Kidney (tissue), 14 donors: Measurements from ENCODE around the gene SPRYD4. TPM values are rescaled to one million over a fixed set of nuclear protein-coding genes. Genes with fewer than 3 reads are reported as not detected.

Experiments
- DNase-seq, 5 donors: peaks; one replicate each; pipeline ENCODE4 v3.0.0-alpha.2; 2013 to 2020
- FAIRE-seq: peaks from 2 replicates; lab custom pipeline; 2012; peaks lifted over from hg19 to GRCh38; lab: Jason Lieb, UNC
- H3K27ac ChIP-seq, 2 donors: one replicate each; pipeline ENCODE4 v1.7.0; 2013; ENCODE audit warnings: low read depth in 2 of 2, low read length in 2 of 2, inconsistent platforms in 1 of 2
- H3K27me3 ChIP-seq: one replicate; pipeline ENCODE4 v1.7.1; 2013; ENCODE audit warnings: low read length, inconsistent platforms; ENCODE audit not compliant: control insufficient read depth, insufficient read depth
- H3K36me3 ChIP-seq, 3 donors: one replicate each; pipeline versions ENCODE4 v1.7.0 to v1.7.1; 2013; ENCODE audit warnings: low read length in 3 of 3, control low read depth in 1 of 3, inconsistent platforms in 1 of 3; ENCODE audit not compliant: insufficient read depth in 3 of 3, control insufficient read depth in 2 of 3
- H3K4me1 ChIP-seq, 3 donors: one replicate each; pipeline versions ENCODE4 v1.7.0 to v1.7.1; 2013; ENCODE audit warnings: low read length in 3 of 3, inconsistent platforms in 1 of 3, low read depth in 1 of 3; ENCODE audit not compliant: control insufficient read depth in 2 of 3, insufficient read depth in 2 of 3
- H3K4me3 ChIP-seq, 3 donors: one replicate each; pipeline versions ENCODE4 v1.7.0 to v1.8.1; 2013; ENCODE audit warnings: low read length in 3 of 3, control low read depth in 1 of 3, inconsistent platforms in 1 of 3
- H3K9ac ChIP-seq, 3 donors: one replicate each; pipeline versions ENCODE4 v1.7.0 to v1.7.1; 2013; ENCODE audit warnings: low read length in 3 of 3, control low read depth in 1 of 3, inconsistent platforms in 1 of 3
- H3K9me3 ChIP-seq, 3 donors: one replicate each; pipeline versions ENCODE4 v1.7.0 to v1.7.1; 2013; ENCODE audit warnings: low read length in 3 of 3, control low read depth in 1 of 3, inconsistent platforms in 1 of 3; ENCODE audit not compliant: control insufficient read depth in 2 of 3, insufficient read depth in 1 of 3
- CTCF ChIP-seq: IDR thresholded peaks from 3 replicates; pipeline ENCODE4 v1.5.1; 2012; ENCODE audit warnings: mild to moderate bottlenecking, moderate library complexity, borderline replicate concordance; ENCODE audit not compliant: insufficient read depth; ENCODE audit errors: extremely low read depth
- intact Hi-C: fragments of 100-400 bp; cut with DNase I; formaldehyde crosslinking; loops from one replicate; pipeline ENCODE4 v1.11.1; 2022
- polyA plus RNA-seq: library from polyadenylated mRNA; stranded (reverse); fragments of 350-450 nt; fragmentation: Illumina TruSeq; extraction: RNeasy Lipid Tissue Mini Kit (QIAGEN cat#74804); gene quantifications from one replicate; pipeline ENCODE4 v1.2.3, GENCODE V29; 2014; ENCODE audit warnings: low read depth, low replicate concordance; ENCODE audit not compliant: insufficient read depth
- total RNA-seq: library from RNA; stranded (reverse); fragmentation: NEBNext Ultra II Directional; extraction: Animal tissue kit (Norgen Biotek cat#: 25700); gene quantifications from one replicate; pipeline ENCODE4 v1.2.1, GENCODE V29; 2021
- donor health status: control.
- donor health status: control.
- donor health status: control.
- donor health status: control.
- donor health status: control.
- donor health status: DM: yes; HTN: yes; CAD: no.
- donor health status: Normal renal cell carcinoma (clear cell type).

SPRYD4 gene
- total and polyA plus RNA-seq, 2 donors from 2014 or later: 4.0 to 6.0 TPM

GRCh38 chr12:56474389-56474788 lies 6.0 kb downstream of the SPRYD4 start:
- no peak overlapping the region for H3K9ac ChIP-seq
- H3K27ac ChIP-seq: no peak overlapping the region
- DNase-seq (no peak), FAIRE-seq (no peak)
- no peaks in the 10 kb centered on the region for H3K9me3 ChIP-seq
- peaks cover 0 to 3% (median 2%) of the 10 kb centered on the region in 3 donors for H3K36me3 ChIP-seq
- TF ChIP-seq CTCF: no peak
- H3K4me1 ChIP-seq: peaks cover 0 to 4% (median 0%) of the 10 kb centered on the region in 3 donors
- H3K27me3 ChIP-seq: no peaks in the 10 kb centered on the region
- intact Hi-C loops: no loop called here
- H3K4me3 ChIP-seq: no peak overlapping the region

GRCh38 chr12:56476143-56476542 lies 7.8 kb downstream of the SPRYD4 start:
- H3K9me3 ChIP-seq: no peaks in the 10 kb centered on the region
- DNase-seq: no peak
- no peak overlapping the region for H3K27ac ChIP-seq
- intact Hi-C loops: no loop called here
- no peaks in the 10 kb centered on the region for H3K27me3 ChIP-seq
- no peak for TF ChIP-seq CTCF
- H3K36me3 ChIP-seq: peaks cover 0 to 3% (median 2%) of the 10 kb centered on the region in 3 donors
- no peak for FAIRE-seq
- no peak overlapping the region for H3K9ac ChIP-seq
- H3K4me1 ChIP-seq: no peaks in the 10 kb centered on the region
- no peak overlapping the region for H3K4me3 ChIP-seq

GRCh38 chr12:56476972-56477432 lies 8.6 kb downstream of the SPRYD4 start:
- H3K27ac ChIP-seq: no peak overlapping the region
- no peaks in the 10 kb centered on the region for H3K4me1 ChIP-seq
- H3K9ac ChIP-seq: no peak overlapping the region
- H3K9me3 ChIP-seq: no peaks in the 10 kb centered on the region
- intact Hi-C loops: no loop called here
- FAIRE-seq: no peak
- no peak for DNase-seq
- TF ChIP-seq CTCF: no peak
- no peak overlapping the region for H3K4me3 ChIP-seq
- H3K36me3 ChIP-seq: peaks cover 0 to 3% (median 2%) of the 10 kb centered on the region in 3 donors
- H3K27me3 ChIP-seq: no peaks in the 10 kb centered on the region
